Measurements from ENCODE around the gene PKD1L1.

Gene PKD1L1

GRCh38 chr7:47786557-47787248 is 161.6 kb downstream of the PKD1L1 start:
- DNase-seq: peak; percentile 100

GRCh38 chr7:47785923-47786556 is 162.2 kb downstream of the PKD1L1 start:
- no peak for DNase-seq

- DNase-seq: peak; percentile 95
Measured at GRCh38 chr7:47783456-47784223, 164.6 kb downstream of the PKD1L1 start.

- no peak for DNase-seq
Measured at GRCh38 chr7:47782792-47783191, 165.5 kb downstream of the PKD1L1 start.

- no peak for DNase-seq
Measured at GRCh38 chr7:47782022-47782421, 166.2 kb downstream of the PKD1L1 start.

GRCh38 chr7:47780555-47780954 is 167.7 kb downstream of the PKD1L1 start:
- no peak for DNase-seq

- no peak for DNase-seq
Measured at GRCh38 chr7:47779341-47779771, 168.9 kb downstream of the PKD1L1 start.

- no peak for DNase-seq
Measured at GRCh38 chr7:47778153-47778661, 170.1 kb downstream of the PKD1L1 start.

- no peak for DNase-seq
Measured at GRCh38 chr7:47777531-47778152, 170.6 kb downstream of the PKD1L1 start.

- DNase-seq: no peak
Measured at GRCh38 chr7:47776335-47776734, 171.9 kb downstream of the PKD1L1 start.

GRCh38 chr7:47775238-47775637 is 173.0 kb downstream of the PKD1L1 start:
- DNase-seq: no peak

- no peak for DNase-seq
Measured at GRCh38 chr7:47772492-47772891, 175.8 kb downstream of the PKD1L1 start.

- peak; percentile 8 for DNase-seq
Measured at GRCh38 chr7:47771990-47772360, 176.3 kb downstream of the PKD1L1 start.

- peak; percentile 46 for DNase-seq
Measured at GRCh38 chr7:47771336-47771989, 176.8 kb downstream of the PKD1L1 start.

GRCh38 chr7:47766126-47766525 is 182.1 kb downstream of the PKD1L1 start:
- no peak for DNase-seq

- DNase-seq: no peak
Measured at GRCh38 chr7:47765373-47765979, 182.8 kb downstream of the PKD1L1 start.

GRCh38 chr7:47764746-47765145 is 183.5 kb downstream of the PKD1L1 start:
- DNase-seq: no peak

GRCh38 chr7:47763063-47763974 is 184.9 kb downstream of the PKD1L1 start:
- DNase-seq: peak; percentile 91

- no peak for DNase-seq
Measured at GRCh38 chr7:47762746-47763062, 185.6 kb downstream of the PKD1L1 start.

- no peak for DNase-seq
Measured at GRCh38 chr7:47762207-47762606, 186.1 kb downstream of the PKD1L1 start.

GRCh38 chr7:47759056-47759706 is 189.1 kb downstream of the PKD1L1 start:
- DNase-seq: peak; percentile 36
